Smooth muscle cell (in vitro differentiated cells): ENCODE measurements around the gene VARS2. TPM values are rescaled to one million over a fixed set of nuclear protein-coding genes. Genes with fewer than 3 reads are reported as not detected.

ENCODE experiments used
- DNase-seq: peaks from one replicate; lab custom pipeline; 2025; ENCODE audit not compliant: unreplicated experiment; lab: John Stamatoyannopoulos, UW
- H2AFZ ChIP-seq: fragments of 200-600 bp; sonication (generic); 2 replicates; pipeline ENCODE4 v1.6.0; 2016; ENCODE audit warnings: antibody characterized with exemption, low read depth, mild to moderate bottlenecking
- H3F3A ChIP-seq: fragments of 200-600 bp; sonication (generic); 2 replicates; pipeline ENCODE4 v1.6.0; 2017; ENCODE audit warnings: antibody characterized with exemption, low read depth
- H3K27ac ChIP-seq: fragments of 200-600 bp; sonication (generic); 2 replicates; pipeline ENCODE4 v1.5.1; 2016; ENCODE audit warnings: low read depth, mild to moderate bottlenecking
- H3K27me3 ChIP-seq: fragments of 200-600 bp; sonication (generic); 2 replicates; pipeline ENCODE4 v1.6.1; 2016; ENCODE audit warnings: low read depth, mild to moderate bottlenecking
- H3K36me3 ChIP-seq: fragments of 200-600 bp; sonication (generic); 2 replicates; pipeline ENCODE4 v1.5.1; 2016; ENCODE audit warnings: low read depth
- H3K4me1 ChIP-seq: fragments of 200-600 bp; sonication (generic); 2 replicates; pipeline ENCODE4 v1.5.1; 2016; ENCODE audit warnings: low read depth
- H3K4me2 ChIP-seq: fragments of 200-600 bp; sonication (generic); 2 replicates; pipeline ENCODE4 v1.6.0; 2016; ENCODE audit warnings: mild to moderate bottlenecking
- H3K4me3 ChIP-seq: fragments of 200-600 bp; sonication (generic); 2 replicates; pipeline ENCODE4 v1.5.1; 2016; ENCODE audit warnings: mild to moderate bottlenecking
- H3K79me2 ChIP-seq: fragments of 200-600 bp; sonication (generic); 2 replicates; pipeline ENCODE4 v1.6.0; 2016; ENCODE audit warnings: low read depth, mild to moderate bottlenecking
- H3K9ac ChIP-seq: fragments of 200-600 bp; sonication (generic); 2 replicates; pipeline ENCODE4 v1.6.0; 2016; ENCODE audit warnings: low read depth
- H3K9me3 ChIP-seq: fragments of 200-600 bp; sonication (generic); replicated peaks from 2 replicates; pipeline ENCODE4 v1.5.1; 2016; ENCODE audit warnings: low read depth
- H4K20me1 ChIP-seq: fragments of 200-600 bp; sonication (generic); 2 replicates; pipeline ENCODE4 v1.6.0; 2016; ENCODE audit warnings: low read depth
- WGBS: methylation state at CpG from one replicate; pipeline ENCODE4 v1.1.7; 2016; ENCODE audit warnings: low lambda C conversion rate; 5-methylcytosine and 5-hydroxymethylcytosine counted together
- polyA plus RNA-seq: library from polyadenylated mRNA; unstranded; fragments of >200 nt; fragmentation: Nextera tagmentation; extraction: Ambion mirVana; gene quantifications from 2 replicates; pipeline ENCODE4 v1.2.1, GENCODE V29; 2016
- total RNA-seq: library from RNA; depleted of rRNA; stranded (reverse); fragments of >200 nt; gene quantifications from 2 replicates; pipeline ENCODE4 v1.2.3, GENCODE V29; 2014
- TF ChIP-seq, protein P1 (sequence below): fragments of 200-600 bp; sonication (generic); IDR thresholded peaks from 2 replicates; pipeline ENCODE4 v1.5.1; 2017; ENCODE audit warnings: borderline replicate concordance, mild to moderate bottlenecking, antibody characterized with exemption; ENCODE audit not compliant: insufficient read depth, poor library complexity, severe bottlenecking

VARS2 gene
- total and polyA plus RNA-seq, 2 experiments from 2014 or later, result 15.1 to 15.4 TPM

- Histone ChIP-seq H3K9me3 (no peaks in the 10 kb centered on the region), H3K36me3 (no peaks in the 10 kb centered on the region), H3K27ac (peak overlapping the region; percentile 80), H3K4me3 (peak overlapping the region; percentile 86), H4K20me1 (peaks cover 49% of the 10 kb centered on the region), H3K79me2 (peaks cover 45% of the 10 kb centered on the region), H2AFZ (peak overlapping the region; percentile 3), H3K4me1 (peaks cover 52% of the 10 kb centered on the region), H3K9ac (peak overlapping the region; percentile 65), H3K27me3 (no peaks in the 10 kb centered on the region), H3K4me2 (peak overlapping the region; percentile 96), H3F3A (peaks cover 17% of the 10 kb centered on the region)
- WGBS, result 14% methylated on average over 7 of the region's 7 CpGs
- TF ChIP-seq, protein P1, sequence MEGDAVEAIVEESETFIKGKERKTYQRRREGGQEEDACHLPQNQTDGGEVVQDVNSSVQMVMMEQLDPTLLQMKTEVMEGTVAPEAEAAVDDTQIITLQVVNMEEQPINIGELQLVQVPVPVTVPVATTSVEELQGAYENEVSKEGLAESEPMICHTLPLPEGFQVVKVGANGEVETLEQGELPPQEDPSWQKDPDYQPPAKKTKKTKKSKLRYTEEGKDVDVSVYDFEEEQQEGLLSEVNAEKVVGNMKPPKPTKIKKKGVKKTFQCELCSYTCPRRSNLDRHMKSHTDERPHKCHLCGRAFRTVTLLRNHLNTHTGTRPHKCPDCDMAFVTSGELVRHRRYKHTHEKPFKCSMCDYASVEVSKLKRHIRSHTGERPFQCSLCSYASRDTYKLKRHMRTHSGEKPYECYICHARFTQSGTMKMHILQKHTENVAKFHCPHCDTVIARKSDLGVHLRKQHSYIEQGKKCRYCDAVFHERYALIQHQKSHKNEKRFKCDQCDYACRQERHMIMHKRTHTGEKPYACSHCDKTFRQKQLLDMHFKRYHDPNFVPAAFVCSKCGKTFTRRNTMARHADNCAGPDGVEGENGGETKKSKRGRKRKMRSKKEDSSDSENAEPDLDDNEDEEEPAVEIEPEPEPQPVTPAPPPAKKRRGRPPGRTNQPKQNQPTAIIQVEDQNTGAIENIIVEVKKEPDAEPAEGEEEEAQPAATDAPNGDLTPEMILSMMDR, result no peak
- no peak for DNase-seq
Measured at GRCh38 chr6:30885481-30885998, 28.5 kb upstream of the VARS2 start.

- Histone ChIP-seq H3K9ac (peak overlapping the region; percentile 65), H4K20me1 (peaks cover 54% of the 10 kb centered on the region), H3K4me1 (peaks cover 51% of the 10 kb centered on the region), H3K27me3 (no peaks in the 10 kb centered on the region), H3K4me3 (peak overlapping the region; percentile 86), H3K9me3 (no peaks in the 10 kb centered on the region), H2AFZ (peak overlapping the region; percentile 3), H3K79me2 (peaks cover 45% of the 10 kb centered on the region), H3K27ac (peak overlapping the region; percentile 80), H3F3A (peaks cover 17% of the 10 kb centered on the region), H3K4me2 (peak overlapping the region; percentile 96), H3K36me3 (no peaks in the 10 kb centered on the region)
- WGBS, result 10% methylated on average over 18 of the region's 18 CpGs
- DNase-seq, result no peak
- TF ChIP-seq, protein P1, result no peak
Measured at GRCh38 chr6:30885999-30886896, 27.8 kb upstream of the VARS2 start.

- Histone ChIP-seq H4K20me1 (peaks cover 58% of the 10 kb centered on the region), H3K9me3 (no peaks in the 10 kb centered on the region), H3K27me3 (no peaks in the 10 kb centered on the region), H3K4me2 (peak overlapping the region; percentile 96), H3K36me3 (no peaks in the 10 kb centered on the region), H3K27ac (peak overlapping the region; percentile 80), H3F3A (peaks cover 12% of the 10 kb centered on the region), H3K9ac (peak overlapping the region; percentile 65), H3K4me3 (peak overlapping the region; percentile 86), H3K79me2 (peaks cover 45% of the 10 kb centered on the region), H2AFZ (no peak overlapping the region), H3K4me1 (peaks cover 45% of the 10 kb centered on the region)
- TF ChIP-seq, protein P1, result no peak
- no peak for DNase-seq
Measured at GRCh38 chr6:30886897-30887255, 27.2 kb upstream of the VARS2 start.
